ENCODE results near the gene SLC25A43.

- TF ChIP-seq ZNF670 (tag by site-specific recombination; IDR thresholded peaks at IDR 0.05; ENCODE audit: low read depth), result no peak
- peak; percentile 98 for TF ChIP-seq CTCF (tag by site-specific recombination; IDR thresholded peaks at IDR 0.05)
- no peak for TF ChIP-seq ATF2 (tag by site-specific recombination; IDR thresholded peaks at IDR 0.05; ENCODE audit: low read depth)
- TF ChIP-seq GLI2 (tag by site-specific recombination; IDR thresholded peaks at IDR 0.05; ENCODE audit: borderline replicate concordance, low read depth), result no peak
- TF ChIP-seq PRDM1 (tag by site-specific recombination; IDR thresholded peaks at IDR 0.05), result no peak
- TF ChIP-seq SALL2 (tag by site-specific recombination; IDR thresholded peaks at IDR 0.05; ENCODE audit: borderline replicate concordance), result no peak
- TF ChIP-seq ZNF133 (tag by site-specific recombination; IDR thresholded peaks at IDR 0.05), result no peak
- TF ChIP-seq RBAK (tag by site-specific recombination; IDR thresholded peaks at IDR 0.05), result no peak
- TF ChIP-seq ZNF830 (tag by site-specific recombination; IDR thresholded peaks at IDR 0.05; ENCODE audit: low read depth), result no peak
Observed at GRCh38 chrX:119482481-119483480, 83.6 kb downstream of the SLC25A43 start.

All from HEK293 (cell line).